SKM-1 (cell line): ENCODE results near the gene USP22.
A peak's percentile ranks its signal among the peaks of the same experiment; 100 is the strongest.
"Not testable (repeated sequence)": the region's sequence is repeated elsewhere in the genome, so short reads cannot be mapped to it uniquely, and the experiment has no call there.

Source experiments
- DNase-seq: peaks from one replicate; lab custom pipeline; 2025; ENCODE audit not compliant: unreplicated experiment; lab: John Stamatoyannopoulos, UW

USP22 gene

GRCh38 chr17:21042458-21043295 lies at the start of gene USP22:
Gene USP22 (minus strand): TSS chr17:21043011. CDS start chr17:21042835, 176 bp downstream.
- DNase-seq = peak; percentile 97

GRCh38 chr17:21090902-21091618 lies 48.2 kb upstream of the USP22 start:
- no peak for DNase-seq

DNA sequence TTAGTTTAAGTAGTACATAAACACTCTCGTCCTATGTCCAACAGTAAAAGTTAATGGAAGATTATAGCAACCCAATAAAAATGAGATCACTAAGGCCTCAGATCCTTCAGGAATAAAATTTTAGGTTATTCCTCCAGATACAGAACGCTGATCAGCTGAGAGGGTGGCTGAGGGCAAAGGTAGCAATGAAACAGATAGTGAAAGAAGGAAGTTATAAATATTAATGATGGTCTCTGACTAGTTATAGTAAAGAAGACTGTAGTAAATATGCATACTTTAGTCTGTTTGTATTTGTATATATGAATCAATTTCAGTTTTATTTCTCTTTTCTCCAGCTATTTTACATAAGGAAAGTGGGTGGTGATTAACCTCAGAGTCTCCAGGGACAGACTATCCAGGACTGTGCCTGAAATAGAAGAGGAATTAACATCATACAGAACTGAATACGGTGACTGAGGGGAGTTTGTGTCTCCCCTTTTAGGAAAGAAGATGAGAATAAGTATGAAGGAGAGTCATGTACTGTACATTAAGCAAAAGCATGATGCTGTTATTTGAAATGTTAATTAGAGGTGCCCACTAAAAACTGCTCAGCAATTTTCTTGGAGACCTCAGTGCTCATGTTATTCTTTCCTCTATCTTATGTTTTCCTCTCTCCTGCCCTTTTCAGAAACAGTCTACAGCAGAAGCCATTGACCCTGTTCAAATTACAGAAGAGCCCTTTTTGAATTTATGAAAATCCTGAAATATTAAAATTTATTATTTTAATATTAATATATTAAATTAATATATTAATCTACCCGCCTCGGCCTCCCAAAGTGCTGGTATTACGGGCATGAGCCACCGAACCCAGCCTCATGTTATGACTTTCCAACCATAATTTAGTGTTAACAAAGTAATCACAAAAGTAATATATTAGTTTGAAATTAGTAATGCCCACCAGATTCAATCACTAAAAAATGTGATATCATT lies 47.4 kb upstream of the USP22 start:
- DNase-seq = no peak

- DNase-seq = no peak
Observed at GRCh38 chr17:21089145-21089544, 46.3 kb upstream of the USP22 start.

DNA sequence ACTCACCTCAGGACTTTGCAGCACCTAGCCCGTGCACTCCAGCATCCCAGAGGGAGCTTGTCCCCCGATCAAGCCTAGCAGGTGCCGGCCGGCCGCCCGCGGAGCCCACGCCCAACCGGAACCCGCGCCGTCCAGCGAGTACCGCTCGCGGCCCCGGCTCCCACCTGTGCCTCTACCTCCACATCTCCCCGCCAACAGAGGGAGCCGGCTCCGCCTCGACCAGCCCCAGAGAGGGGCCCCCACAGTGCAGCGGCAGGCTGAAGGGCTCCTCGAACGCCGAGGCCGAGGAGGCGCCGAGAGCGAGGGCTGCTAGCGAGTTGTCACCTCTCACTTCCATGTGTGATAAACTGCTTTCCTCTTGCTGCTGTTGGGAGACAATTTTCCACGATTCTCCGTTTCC lies 42.9 kb upstream of the USP22 start:
- no peak for DNase-seq

- DNase-seq = not testable (repeated sequence)
Observed at GRCh38 chr17:21085280-21085679, 42.5 kb upstream of the USP22 start.

GRCh38 chr17:21082001-21082436 lies 39.2 kb upstream of the USP22 start:
- no peak for DNase-seq

DNA sequence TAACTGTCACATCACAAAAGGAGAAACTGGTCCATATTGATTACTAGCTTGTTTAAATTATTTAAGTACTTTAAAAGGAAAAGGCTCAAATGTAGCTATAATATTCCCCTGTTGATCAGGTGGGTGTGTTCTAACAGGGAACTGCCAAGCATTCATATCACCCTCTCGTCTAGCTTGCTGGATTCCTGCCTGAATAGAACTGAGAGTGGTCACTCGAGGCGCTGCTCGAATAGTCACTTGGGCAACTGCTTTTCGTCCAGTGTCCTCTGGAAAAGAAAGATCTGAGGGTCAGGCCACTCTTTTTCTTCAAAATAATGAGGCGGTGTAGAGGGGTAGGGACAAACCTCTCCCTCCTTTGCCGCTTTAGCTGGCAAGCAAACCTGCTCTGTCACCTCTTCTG lies 36.4 kb upstream of the USP22 start:
- DNase-seq = no peak

GRCh38 chr17:21078016-21078780 lies 35.4 kb upstream of the USP22 start:
- no peak for DNase-seq

GRCh38 chr17:21077281-21077680 lies 34.5 kb upstream of the USP22 start:
- DNase-seq = no peak

DNA sequence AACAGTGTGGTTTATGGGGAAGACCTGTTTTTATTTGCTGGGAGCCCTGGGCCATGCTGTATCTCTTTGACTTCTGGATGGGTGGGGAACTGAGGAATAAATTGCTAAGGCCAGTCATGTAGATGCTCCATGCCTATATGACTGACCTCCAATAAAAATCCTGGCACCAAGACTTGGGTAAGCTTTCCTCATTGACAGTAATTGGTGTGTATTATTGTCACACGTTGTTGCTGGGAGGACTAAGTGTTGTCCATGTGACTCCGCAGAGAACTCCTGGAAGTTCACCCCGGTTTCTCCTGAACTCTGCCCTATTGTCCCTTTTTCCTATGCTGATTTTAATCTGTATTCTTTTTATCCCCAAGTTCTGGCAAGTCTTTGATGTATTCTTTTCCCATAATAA lies 33.4 kb upstream of the USP22 start:
- DNase-seq = no peak

DNA sequence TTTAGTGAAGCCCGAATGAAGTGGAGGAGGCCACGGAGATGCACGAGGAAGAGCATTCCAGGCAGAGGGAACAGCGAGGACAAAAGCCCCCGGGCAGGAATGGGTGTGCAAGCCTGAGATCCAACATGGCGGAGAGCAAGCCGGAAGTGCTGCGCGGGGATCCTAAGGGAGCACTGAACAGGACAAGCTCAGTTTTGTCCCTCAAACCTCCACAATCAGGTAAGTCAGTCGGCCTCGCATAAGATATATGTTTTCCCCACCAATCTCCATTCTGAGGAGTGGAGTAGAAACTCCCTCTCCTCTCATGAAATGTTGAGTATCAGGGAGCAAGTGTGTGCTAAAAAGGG lies 32.9 kb upstream of the USP22 start:
- DNase-seq = no peak

GRCh38 chr17:21072745-21073197 lies 30.0 kb upstream of the USP22 start:
- no peak for DNase-seq

DNA sequence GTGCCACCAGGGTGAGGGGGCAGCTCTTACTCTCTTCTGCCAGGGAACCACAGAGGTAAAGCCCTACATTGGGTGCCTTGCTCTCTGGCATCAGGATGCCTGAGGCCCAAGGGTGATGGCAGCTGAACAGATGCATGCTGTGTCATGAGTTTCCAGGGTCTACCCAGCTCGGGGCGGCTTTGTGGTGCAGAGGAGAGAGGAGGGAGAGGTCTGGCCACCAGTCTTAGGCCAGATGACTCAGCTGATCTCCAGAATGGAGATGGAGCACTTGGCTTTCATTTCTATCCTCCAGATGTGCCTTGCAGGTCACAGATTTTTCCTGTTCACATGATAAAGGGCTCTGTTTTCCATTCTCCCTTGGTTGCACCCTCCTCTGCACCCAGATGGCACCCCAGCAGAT lies 23.6 kb upstream of the USP22 start:
- DNase-seq = no peak

DNA sequence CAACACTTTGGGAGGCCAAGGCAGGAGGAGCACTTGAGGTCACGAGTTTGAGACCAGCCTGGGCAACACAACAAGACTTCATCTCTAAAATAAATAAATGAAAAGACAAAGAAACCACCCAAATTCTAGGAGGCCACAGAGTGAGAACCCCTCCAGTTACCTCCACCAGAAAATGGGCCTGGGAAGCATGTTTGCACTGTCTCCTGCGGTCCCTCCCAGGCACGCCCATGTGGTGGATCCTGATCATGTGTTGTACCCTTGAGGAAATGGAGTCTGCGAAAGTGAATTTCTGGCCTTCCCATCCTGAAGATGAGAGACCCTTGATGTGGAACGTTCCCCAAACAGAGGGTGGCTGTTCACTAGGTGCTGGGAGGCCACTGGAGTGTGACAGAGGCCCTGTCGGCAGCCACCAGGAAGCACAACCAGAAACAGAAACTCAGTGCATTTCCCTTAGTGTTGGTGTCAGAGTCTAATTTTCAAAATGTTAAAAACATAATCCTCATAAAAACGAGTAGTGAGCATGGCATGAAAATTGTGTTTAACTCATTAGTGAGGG lies 19.2 kb upstream of the USP22 start:
- no peak for DNase-seq

DNA sequence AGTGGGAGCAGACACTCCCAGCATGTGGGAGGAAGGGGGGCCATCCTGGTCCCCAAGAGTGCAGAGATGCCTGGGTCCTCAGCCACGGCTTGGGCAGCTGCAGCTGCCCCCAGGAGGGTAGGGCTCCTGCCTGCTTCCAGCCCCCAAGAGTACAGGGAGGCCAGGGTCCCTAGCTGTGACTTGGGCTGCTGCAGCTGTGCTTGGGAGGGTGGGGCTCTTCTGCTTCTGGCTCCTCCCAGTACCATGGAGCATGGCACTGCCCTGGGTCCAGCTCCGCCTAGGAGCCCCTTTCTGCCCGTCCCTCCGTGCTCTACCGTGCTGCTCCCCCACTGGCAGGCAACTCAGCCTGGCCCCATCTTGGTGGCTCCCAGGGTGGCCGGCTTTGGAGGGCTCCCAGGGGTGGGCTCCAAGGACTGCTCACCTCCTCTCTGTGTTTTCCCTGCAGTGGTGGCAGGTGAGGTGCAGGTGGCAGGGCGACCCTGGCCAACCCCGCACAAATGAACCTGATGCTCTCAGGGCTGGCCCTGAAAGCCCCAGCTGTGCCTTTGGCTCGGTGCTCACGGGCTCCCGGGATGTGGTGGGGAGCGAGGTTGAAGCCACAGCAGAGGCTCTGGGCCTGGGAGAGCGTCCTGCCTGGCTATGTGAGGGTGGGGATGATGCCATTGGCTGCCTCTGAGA lies 18.5 kb upstream of the USP22 start:
- no peak for DNase-seq

DNA sequence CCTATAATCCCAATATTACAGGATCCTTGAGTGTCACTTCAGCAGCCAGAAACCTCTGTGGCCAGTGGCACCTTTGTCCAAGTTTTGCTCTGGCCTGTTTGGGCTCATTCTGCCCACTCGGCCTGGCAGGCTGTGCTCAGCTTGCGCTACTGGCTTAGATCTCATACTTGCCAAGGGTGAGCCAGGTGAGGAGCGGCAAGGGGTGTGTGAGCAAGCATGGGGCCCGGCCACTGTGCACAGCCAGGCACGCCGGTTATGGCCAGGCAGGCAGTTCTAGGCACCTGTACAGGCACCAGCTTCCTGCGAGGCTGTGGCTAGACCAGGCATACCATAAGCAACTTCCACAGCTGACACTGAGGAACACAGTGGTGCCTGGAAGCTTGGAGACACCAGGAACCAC lies 16.9 kb upstream of the USP22 start:
- DNase-seq = no peak

- no peak for DNase-seq
Observed at GRCh38 chr17:21058098-21058893, 15.5 kb upstream of the USP22 start.

- DNase-seq = not testable (repeated sequence)
Observed at GRCh38 chr17:21053056-21053455, 10.2 kb upstream of the USP22 start.
